NCI-H2081 treated with DMSO at 0.1 percent for 48 hours (cell line): ENCODE results near the gene LLGL2.

Source experiments
- DNase-seq: peaks from one replicate; lab custom pipeline; 2025; lab: John Stamatoyannopoulos, UW

The LLGL2 gene

DNA sequence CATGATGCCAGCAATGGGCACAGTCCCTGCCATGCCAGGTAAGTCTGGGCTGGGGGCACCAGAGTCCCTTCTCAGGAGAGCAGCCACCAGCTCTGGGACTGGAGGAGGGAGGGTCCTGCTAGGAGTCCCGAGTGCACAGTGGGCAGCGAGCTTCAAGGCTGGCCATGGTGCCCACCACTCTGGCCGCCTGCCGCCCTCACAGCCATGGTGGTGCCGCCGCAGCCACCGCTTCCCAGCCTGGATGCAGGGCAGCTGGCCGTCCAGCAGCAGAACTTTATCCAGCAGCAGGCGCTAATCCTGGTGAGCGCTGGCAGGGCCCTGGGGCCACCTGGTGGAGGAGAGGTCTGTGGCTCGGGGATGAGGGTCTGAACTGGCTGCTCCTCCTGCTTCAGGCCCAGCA, 89.8 kb downstream of the LLGL2 start:
- DNase-seq, result no peak

GRCh38 chr17:75616521-75617122, 91.1 kb downstream of the LLGL2 start:
- no peak for DNase-seq

DNA sequence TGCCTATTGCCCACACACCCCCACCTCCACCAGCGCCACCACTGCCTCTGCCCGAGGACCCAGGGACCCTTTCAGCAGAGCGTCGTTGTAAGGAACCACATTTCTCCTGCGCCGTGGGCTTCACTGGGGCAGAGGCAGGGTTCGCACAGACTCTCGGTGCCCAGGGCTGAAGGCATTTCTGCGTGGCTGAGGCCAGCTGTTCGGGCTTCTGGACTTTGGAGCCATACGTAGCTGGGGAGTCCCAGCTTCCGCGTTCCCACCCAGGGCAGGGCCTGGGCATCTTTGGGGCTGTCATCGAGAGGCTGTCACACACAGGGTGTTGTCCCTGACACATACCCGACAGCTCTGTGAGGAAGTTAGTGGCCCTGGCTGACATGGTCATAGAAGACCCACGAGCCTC, 91.7 kb downstream of the LLGL2 start:
- DNase-seq, result no peak

DNA sequence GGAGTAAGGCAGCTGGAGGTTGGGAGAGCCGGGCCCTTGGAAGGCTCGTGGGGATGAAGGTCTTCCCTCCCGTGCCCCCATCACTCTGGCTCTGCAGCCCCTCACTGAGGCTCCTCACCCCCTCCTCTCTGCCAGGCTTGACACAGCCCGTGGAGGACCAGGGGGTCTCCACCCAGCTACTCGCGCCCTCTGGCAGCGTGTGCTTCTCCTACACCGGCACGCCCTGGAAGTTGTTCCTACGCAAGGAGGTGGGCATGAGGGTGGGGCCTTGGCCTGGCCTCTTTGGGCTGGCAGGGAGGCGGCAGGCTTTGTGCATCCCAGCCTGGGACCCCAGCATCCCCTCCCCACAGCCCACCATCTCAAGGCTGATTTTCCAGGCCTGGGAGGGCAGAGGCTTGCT, 92.2 kb downstream of the LLGL2 start:
- DNase-seq, result no peak

DNA sequence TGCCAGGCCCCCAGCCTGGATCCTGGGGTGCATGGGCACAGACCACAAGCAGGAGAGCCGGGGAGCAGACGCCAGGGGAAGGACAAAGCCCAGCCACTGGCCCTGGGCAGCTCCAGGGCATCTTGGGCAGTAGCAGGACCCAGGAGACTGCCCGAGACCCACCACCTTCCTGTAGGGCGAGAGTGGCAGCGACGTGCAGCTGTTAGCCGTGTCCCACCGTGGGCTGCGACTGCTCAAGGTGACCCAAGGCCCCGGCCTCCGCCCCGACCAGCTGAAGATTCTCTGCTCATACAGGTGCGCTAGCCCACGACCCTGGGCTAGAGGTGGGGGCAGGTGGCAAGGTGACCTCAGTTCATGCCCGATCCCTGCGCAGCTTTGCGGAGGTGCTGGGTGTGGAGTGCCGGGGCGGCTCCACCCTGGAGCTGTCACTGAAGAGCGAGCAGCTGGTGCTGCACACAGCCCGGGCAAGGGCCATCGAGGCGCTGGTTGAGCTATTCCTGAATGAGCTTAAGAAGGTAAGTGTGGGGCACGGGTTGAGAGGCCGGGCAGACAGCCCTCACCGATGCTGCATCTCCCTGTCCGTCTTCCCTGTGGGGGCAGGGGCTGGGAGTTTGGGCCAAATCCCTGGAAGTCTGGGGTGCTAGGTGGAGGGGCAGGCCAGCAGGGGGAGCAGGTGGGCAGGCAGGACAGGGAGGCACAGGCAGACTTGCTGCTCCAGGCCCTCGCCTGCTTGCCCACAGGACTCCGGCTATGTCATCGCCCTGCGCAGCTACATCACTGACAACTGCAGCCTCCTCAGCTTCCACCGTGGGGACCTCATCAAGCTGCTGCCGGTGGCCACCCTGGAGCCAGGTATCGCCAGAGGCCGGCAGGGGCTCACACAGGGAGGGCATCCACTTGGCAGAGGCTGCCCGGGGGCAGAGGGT, 94.3 kb downstream of the LLGL2 start:
- no peak for DNase-seq

DNA sequence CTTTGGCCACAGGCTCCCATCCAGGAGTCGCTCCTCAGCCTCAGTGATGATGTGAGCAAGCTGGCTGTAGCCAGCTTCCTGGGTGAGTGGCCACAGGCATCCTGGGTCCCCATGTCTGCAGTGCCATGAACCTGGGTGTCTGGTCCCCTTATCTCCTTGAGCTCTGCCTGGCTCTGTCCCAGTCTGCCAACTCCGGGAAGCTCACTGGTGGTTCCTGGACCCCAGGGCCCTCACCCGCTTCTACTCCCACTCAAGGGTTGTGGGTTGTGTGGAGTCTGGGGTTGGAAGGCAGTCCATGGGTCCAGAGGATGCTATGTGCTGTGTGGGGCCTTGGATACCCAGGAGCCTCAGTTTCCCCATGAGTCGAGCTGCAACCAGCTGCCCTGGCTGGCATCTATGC, 96.0 kb downstream of the LLGL2 start:
- no peak for DNase-seq

DNA sequence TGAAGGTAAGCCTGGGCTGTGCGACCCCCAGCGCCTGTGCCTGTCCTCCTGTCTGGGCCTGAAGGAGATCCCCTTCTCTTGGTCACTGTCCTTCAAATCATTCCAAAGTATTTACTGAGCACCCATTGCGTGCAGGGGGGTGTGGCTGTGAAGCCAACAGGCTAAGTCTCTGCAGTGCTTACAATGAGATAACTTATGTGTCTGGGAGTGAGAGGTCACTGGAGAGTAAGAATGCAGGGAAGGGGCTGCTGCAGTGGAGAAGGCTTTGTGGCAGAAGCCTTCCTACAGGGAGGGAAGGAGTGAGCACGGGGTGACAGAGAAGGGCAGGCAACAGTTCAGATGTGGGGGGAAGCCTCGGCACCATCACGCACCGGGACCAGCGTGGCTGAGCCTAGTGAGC, 96.6 kb downstream of the LLGL2 start:
- no peak for DNase-seq

DNA sequence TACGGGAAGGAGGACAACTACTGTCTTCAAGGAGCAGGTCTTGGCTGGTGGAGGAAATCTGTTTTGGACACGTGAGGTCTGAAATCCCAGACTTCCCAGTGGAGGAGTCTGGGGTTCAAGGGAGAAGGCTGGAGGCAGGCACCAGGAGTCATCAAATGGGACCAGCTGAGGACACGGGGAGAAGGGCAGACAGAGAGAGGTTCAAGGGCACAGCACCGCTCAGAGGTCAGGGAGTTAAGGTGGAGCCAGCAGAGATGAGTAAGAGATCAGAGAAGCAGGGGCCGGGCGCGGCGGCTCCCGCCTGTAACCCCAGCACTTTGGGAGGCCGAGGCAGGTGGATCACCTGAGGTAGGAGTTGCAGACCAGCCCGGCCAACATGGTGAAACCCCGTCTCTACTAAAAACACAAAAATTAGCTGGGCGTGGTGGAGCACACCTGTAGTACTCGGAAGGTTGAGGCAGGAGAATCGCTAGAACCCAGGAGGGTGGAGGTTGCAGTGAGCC, 97.3 kb downstream of the LLGL2 start:
- no peak for DNase-seq

GRCh38 chr17:75623386-75623785, 97.9 kb downstream of the LLGL2 start:
- no peak for DNase-seq

- no peak for DNase-seq
These were observed 98.5 kb downstream of the LLGL2 start for GRCh38 chr17:75624021-75624420.
